ENCODE measurements around the gene ASB9.
"Not testable (repeated sequence)": the region's sequence is repeated elsewhere in the genome, so short reads cannot be mapped to it uniquely, and the experiment has no call there.

The ASB9 gene

DNA sequence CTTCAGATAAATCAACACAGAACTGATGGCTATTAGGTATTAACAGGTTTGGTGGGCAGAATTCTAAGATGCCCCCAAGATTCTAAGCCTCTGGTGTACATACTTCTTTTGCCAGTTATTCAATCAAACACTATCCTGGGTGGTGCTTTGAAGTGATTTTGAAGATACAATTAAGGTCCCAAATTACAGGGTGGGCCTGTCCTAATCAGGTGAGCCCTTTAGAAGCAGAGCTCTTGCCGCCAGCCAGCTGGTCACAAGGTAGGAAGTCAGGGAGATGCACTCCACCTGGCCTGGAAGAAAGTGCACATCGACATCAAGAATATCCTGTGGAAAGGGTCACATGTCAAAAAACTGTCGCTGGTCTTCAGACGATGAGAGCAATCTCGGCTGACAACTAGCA, 29.5 kb downstream of the ASB9 start:
- no peak for DNase-seq

DNA sequence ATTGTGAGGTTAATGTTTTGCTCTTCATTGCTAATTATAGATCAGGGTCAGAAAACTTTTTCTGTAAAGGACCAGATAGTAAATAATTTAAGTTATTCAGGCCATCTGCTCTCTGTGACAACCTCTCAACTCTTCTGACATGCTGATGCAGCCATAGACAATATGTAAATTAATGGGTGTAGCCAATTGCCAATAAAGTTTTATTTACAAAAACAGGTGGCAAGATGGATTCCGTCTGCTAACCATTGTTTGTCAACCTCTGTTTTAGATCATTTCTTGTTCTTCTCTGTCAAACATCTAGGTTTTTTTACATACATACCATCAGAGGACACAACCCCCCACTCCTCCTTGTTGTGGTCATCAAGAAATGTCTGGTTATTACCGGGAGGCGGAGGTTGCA, 33.7 kb downstream of the ASB9 start:
- DNase-seq = no peak

DNA sequence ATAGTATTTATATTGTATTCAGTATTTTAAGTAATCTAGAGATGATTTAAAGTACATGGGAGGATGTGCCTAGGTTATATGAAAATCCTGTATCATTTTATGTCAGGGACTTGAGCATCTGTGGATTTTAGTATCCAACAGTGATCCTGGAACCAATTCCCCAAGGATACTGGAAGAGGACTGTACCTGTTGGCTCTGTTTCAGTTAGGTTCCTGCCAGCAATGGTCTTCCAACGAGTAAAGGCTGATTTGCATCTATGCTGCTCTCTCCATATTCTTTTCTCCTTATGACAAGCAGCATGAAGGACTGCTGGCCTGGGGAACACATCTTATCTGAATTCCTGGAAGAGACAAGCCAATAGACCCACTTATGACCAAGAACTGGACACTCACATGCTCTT, 34.9 kb downstream of the ASB9 start:
- DNase-seq = no peak

DNA sequence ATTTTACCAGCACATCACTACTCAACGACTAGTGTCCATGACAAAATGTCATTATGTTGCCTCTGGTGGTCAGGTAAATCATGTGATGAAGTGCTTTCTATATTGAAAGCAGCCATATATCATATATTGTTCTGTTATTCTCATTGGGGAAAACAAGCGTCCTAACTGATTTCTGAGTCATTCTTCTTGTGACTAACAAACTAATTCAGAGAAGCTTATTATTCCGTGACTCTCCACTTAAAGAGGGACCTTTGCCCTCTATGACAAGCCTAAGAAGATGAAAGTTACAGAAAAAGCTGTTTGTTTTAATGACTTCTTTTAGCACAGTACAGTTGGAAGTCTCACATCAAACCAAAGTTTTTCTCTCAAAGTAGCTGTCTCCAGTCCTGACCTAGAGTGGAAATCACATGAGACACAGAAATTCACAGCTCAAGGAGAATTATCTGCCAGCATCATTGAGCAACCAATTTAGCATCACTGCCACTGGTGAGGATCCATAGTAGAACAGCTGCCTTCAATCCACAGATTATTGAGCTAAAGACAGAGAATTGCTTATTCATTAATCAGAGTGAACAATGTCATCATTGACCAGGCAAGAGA, 36.4 kb downstream of the ASB9 start:
- DNase-seq = no peak

DNA sequence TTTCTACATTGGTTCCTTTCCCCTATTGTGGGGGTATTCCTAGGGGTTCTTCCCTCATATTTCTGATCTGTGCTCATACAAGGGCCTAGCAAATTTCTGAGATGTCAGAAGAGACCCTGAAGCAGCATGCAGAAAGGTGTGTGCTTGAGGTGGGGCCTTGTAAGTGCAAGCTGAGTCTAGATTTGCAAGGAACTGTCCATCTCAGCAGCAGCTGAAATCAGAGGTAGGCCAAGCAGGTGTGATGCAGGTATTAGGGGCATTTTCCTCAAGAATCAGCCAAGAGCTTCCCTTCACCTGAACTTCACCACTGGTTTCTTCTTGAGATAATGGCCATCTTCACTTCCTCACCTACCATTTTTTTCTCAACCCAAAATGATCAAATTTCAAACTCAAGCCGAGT, 45.1 kb downstream of the ASB9 start:
- DNase-seq = no peak

DNA sequence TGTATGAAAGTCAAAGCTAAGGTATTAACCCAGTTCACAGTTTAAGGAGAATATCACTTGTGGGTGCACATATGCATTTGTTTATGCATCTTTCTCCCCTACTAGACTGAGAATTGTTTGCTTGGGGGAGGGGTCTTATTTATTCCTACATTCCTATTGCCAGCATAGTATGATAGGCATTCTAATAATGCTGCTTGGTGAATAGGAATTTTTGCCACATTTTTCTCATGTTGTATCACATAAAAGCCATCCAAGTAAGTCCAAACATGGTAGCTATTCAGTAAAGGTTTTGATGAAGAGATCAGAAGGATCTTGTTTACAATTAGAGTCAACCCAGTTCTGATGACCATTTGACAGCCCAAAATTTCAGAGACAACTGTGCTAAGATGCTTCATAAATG, 48.6 kb downstream of the ASB9 start:
- DNase-seq = no peak

DNA sequence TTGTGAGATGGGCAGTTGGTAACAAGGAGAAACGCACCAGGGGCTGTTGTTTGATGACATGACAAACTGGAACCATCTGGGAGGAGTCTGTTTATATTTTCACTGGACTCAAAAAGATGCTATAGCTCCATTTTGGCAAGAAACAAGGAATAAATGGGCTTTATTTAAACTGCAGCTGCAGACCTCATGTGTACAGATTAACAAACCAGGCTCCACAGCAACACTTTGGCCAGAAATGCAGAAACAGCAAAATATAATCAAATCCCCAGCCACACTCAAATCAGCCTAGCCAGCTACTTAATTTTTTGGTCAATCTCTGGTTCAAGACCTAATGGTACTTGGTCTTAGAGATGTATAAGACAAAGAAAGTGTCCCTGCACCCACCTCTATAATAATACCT, 52.7 kb downstream of the ASB9 start:
- DNase-seq = no peak

DNA sequence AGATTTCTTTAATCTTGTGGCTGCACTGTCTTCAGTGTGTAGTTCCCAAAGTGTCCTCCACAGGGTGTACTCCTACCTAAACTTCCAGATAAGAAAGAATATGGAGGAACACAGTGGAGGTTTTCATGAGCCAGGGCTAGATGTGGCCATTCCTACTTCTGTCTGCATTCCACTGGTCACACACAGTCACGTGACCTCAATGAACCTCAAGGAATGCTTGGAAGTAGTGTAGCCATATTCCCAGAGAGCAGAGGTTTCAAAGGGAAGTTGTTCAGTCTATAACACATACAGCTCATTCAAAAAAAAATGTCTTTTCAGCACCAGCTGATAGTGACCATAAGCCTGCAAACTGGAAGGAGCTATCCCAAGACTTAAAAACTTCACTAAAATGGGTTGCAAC, 53.6 kb downstream of the ASB9 start:
- no peak for DNase-seq

DNA sequence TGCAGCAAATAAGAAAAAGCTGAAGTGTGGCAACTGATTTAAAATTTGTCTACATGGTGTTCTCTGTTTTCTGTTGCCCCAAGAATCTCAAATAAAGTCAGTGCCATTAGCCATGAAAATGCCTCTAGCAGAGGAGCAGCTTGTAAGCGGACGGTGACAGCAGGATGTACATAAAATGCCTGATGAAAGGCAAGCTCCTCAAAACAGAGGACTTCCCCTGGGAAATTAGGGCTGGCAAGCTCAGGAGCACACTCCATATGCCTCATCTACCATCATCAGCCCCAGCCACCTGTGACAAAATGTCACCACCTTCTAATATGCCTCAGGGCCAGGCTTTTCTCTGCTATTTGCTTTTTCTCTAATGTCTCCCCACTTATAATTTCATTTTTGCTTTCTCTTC, 54.5 kb downstream of the ASB9 start:
- no peak for DNase-seq

DNA sequence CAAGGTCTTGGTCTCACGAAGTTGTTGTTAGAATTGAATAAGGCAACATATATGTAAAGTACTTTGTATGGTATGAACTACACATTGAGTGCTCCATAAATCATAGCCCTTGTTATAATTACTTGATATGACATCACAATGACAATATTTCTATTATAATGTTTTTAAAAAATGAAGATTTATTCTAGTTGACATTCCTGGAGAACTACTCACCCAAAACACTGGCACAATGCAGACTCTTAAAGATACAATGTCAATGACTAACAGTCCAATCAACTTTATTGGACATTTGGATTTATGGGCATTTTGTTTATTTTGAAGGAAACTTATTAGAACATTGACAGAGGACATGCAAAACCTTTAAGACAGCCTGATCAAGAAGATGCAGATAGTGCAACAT, 55.3 kb downstream of the ASB9 start:
- DNase-seq = no peak

DNA sequence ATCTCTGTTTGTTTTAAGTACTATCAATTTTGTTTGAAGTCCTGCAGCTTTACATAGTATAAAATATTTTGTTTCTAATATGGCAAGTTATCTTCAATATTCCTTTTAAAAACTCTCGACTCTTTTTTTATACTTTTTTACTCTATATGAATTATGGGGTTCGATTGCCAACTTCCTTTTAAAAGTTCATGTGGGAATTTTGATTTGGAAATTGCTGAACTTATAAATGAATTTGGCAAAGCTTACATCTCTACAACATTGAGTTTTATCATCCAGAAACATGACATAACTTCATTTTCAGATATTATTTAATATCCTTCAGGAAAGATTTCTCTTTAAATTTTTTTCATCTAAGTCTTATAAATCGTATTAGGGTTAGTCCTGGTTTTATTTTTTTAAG, 60.8 kb downstream of the ASB9 start:
- no peak for DNase-seq

DNA sequence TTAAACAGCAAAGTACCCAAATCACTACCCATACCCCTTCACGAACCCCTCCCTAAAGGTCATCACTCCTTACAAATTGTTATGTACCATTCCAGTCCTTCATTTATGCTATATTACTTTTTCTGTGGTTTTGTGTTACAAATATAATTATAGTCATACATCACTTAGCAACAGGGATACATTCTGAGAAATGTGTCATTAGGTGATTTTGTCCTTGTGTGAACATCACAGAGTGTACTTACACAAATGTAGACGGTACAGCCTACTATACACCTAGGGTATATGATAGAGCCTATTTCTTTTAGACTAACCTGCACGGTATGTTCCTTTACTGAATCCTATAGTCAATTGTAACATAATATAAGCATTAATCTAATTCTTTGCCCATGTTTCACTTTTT, 61.9 kb downstream of the ASB9 start:
- no peak for DNase-seq

DNA sequence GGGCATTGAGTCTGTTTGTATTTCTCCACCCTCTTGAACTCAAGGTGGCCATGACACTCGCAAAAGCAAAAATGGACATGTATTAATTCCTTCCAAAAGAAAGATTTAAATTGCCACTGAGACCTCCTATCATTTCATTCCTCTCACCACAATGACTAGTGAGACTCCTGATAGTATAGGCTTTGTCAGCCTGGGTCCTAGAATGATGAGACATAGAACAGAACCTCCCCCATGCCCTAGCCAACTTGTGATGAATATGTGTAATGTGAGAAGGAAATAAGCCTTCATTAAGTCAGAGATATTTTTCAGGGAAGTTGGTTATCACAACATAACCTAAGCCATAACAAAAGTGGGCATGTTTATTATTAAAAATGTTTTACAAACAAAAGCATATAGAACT, 62.5 kb downstream of the ASB9 start:
- peak; percentile 6 for DNase-seq

DNA sequence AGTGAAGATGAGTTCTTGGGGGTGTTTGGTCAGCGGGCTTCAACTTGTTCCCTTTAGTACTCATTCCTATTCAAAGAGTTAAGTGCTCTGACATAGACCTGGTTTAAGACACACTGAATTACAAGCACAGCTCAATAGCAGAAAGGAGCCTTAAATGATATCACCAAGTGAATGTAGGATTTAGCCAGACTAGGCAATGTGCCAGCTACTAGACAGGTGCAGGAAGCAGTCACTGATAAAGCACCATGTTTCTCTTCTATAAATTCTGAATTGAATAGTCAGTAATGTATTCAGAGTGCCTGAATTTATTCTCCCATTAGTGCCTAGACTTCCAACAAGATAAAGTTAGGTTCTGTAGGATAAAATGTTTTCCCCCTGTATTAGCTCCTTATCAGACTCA, 63.6 kb downstream of the ASB9 start:
- no peak for DNase-seq

DNA sequence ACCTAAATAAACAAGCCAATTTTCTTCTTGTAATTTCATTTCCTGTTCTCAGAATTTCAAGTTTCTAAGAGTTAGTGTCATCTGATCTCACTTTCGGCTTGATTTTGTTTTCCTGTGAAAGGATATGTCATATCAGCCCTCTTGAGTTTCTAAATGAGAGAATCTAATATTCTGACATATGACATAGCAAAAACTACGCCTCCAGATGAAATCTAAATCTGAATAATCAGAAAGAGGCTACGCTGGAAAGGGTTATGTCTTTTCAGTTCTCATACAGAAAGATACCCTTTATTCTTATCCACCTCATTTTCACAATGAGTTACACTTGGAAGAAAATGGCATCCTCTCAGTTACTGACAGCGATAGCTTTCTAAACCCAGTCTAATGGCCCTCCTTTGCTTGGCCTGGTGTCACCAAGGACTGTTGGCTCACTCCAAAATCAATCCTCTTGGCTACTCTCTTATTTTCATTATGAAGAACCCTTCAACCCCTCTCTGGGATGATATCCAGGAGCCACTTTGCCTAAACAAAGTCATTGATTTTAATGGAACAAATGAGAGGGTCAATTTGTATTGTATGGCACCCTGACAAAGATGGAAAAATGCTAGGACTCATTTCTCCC, 65.6 kb downstream of the ASB9 start:
- DNase-seq = no peak

DNA sequence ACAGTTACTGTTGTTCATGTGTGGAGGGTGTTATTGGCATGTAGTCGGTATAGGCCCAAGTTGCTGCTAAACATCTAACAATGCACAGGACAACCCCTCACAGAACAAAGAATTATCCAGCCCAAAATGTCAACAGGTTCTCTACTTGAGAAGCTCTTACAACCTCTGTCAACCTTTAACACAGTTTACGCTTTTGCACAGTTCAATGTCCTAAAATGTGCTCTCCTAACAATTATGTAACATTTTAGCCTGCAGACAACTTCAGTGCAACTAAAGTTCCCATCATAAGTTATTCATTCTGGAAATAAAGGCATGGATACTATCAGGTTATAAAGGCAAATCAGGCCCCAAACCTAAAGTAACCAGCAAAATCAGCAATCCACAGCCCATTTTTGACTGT, 66.2 kb downstream of the ASB9 start:
- DNase-seq = no peak

DNA sequence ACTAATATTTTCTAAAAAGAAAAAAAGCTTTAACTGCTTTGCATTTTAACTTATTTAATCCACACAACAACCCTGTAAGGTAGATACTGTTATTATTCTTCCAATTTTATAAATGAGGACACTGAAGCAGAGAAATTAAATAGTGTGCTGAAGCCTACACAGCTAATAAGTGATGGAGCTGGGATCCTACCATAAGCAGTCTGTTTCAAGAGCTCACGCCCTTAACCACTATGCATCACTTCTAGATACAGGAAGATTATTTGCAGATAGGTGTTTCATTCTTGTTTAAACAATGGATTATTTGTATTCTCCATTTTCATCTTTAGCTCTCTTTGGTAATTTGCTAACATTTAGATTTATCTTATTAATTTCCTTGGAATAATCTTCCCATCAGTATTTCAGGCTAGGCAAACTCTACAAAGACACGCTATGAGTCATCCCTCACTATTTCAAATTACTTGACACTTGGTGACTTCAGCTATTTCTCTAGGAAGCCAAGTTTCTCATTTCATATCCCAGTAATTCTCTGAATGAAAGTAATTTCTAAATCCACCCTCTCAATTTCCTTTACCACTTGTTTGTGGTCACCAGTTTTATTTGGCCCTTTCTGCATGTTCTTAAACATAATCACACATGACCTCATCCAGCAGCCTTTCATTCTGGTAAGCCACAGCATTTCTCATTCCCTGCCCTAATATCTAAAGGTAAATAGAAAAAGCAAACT, 67.3 kb downstream of the ASB9 start:
- DNase-seq = no peak

DNA sequence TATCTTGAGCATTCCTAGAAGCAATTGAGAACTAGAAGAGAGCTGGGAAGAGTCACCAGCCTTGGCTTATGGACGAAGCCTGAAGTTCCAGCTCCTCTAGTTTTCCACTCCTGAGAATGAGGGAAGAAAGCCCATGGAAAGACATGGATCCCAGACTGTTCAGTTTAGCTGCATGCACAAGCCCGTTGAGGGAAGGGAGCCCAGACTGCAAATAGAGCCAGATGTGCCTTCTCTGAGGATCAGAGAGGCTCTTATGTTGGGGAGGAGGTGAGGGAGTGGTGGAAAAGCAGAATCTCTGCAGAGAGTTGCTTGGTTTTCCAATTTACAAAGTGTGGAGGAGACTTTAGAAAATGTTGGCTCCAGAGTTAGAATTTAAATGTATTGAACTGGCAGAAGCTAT, 69.0 kb downstream of the ASB9 start:
- no peak for DNase-seq

DNA sequence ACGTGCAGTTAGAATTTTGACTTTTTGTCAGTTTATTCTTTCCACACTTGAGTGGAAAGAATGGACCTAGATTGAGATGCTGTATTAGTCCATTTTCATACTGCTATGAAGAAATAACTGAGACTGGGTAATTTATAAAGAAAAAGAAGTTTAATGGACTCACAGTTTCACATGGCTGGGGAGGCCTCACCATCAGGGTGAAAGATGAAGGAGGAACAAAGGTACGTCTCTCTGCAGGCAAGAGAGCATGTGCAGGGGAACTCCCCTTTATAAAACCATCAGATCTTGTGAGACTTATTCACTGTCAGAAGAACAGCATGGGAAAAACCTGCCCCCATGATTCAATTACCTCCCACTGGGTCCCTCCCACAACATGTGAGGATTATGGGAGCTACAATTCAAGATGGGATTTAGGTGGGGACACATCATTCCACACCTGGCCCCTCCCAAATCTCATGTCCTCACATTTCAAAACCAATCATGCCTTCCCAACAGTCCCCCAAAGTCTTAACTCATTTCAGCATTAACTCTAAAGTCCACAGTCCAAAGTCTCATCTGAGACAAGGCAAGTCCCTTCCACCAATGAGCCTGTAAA, 71.2 kb downstream of the ASB9 start:
- not testable (repeated sequence) for DNase-seq

DNA sequence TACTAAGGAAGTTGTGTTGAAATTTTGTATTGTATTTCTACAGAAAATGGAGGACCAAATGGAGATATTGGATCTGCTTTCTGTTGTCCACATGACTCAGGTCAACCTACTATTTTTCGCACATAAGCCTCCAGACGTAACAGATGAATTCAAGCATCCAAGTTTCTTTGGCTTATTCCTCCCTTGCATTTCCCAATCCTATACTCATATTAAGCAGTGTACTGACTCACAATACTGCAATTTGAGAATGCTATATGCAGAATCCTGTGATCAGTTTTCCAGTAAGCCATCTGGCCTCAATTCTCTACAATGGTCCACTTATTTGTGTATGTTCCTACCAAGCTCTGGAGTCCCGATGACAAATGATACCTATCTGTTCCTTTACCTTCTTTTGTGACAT, 75.7 kb downstream of the ASB9 start:
- DNase-seq = no peak
